ENCODE results near the gene MPZL1. TPM values are rescaled to one million over a fixed set of nuclear protein-coding genes. Genes with fewer than 3 reads are reported as not detected.

The MPZL1 gene
- total RNA-seq, 1 donor from 2014 or later: 85.2 TPM

DNA sequence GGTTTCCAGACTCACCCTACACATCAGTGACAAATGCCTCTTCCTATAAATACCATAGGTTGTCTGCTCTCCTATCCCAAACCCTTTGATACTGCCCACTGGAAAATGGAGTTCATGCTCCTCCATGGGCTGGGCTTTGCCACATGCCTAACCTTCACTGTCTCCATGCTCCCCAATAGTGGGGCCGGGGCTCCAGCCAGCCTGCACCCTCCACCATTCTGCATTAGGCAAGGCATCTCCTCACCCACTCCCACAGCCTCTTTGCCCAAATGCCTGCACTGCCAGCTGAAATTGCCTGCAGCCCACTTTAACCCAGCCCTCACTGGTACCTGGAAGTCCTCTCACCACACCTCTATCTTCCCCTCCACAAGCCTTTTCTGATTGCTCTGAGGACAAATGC is 18.2 kb upstream of the MPZL1 start:
- Histone ChIP-seq H3K27me3 (no peaks in the 10 kb centered on the region), H3K9me3 (no peaks in the 10 kb centered on the region), H3K4me3 (no peak overlapping the region), H3K4me1 (no peaks in the 10 kb centered on the region), H3K36me3 (peaks cover 16% of the 10 kb centered on the region), H3K27ac (no peak overlapping the region)
- intact Hi-C loops (cut with DNase I): no loop called here
- TF ChIP-seq, protein P1, sequence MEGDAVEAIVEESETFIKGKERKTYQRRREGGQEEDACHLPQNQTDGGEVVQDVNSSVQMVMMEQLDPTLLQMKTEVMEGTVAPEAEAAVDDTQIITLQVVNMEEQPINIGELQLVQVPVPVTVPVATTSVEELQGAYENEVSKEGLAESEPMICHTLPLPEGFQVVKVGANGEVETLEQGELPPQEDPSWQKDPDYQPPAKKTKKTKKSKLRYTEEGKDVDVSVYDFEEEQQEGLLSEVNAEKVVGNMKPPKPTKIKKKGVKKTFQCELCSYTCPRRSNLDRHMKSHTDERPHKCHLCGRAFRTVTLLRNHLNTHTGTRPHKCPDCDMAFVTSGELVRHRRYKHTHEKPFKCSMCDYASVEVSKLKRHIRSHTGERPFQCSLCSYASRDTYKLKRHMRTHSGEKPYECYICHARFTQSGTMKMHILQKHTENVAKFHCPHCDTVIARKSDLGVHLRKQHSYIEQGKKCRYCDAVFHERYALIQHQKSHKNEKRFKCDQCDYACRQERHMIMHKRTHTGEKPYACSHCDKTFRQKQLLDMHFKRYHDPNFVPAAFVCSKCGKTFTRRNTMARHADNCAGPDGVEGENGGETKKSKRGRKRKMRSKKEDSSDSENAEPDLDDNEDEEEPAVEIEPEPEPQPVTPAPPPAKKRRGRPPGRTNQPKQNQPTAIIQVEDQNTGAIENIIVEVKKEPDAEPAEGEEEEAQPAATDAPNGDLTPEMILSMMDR (IDR thresholded peaks at IDR 0.05): no peak
- ATAC-seq (no peak), DNase-seq (no peak)

DNA sequence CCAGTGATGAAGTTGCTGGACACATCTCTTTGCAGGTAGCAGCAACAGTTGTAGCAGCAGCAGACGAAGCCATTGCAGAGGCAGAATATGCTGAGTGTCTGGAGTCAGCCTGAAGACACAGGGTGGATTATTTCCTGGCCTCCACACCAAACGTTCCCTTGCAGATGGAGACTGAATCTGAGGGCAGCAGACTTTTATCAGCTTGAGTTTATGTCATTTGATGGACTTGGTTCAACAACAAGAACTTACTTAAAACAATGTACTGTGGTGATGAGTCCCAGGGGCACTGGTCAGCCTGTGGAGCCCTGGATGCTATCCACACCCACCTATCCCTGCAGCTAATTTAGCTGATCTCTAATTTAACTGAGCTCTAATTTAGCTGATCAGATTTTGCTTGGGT is 17.1 kb upstream of the MPZL1 start:
- no peaks in the 10 kb centered on the region for H3K4me1 ChIP-seq
- ATAC-seq: no peak
- no peak overlapping the region for H3K27ac ChIP-seq
- DNase-seq: no peak
- H3K27me3 ChIP-seq: no peaks in the 10 kb centered on the region
- intact Hi-C loops (cut with DNase I): no loop called here
- no peaks in the 10 kb centered on the region for H3K9me3 ChIP-seq
- TF ChIP-seq, protein P1 (IDR thresholded peaks at IDR 0.05): no peak
- peaks cover 10% of the 10 kb centered on the region for H3K36me3 ChIP-seq
- H3K4me3 ChIP-seq: no peak overlapping the region

DNA sequence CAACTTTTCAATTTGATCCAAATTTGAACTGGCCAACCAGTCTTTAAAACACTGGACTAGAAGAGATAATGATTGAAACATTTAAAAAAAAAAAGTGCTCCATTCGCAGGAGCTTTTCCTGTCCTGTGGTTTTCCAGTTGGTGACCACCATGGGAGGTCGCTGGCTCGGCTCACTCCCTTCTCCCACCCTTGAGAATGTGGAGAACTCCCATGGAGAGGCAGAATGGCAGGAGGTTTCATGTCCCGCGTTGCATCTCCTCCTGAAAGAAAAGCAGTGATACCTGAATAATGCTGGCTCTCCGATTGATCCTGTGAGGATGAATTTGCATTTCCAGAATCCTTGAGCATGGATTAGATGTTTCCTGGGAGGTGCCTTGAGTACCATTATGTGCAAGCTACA is 16.5 kb upstream of the MPZL1 start:
- Histone ChIP-seq H3K9me3 (no peaks in the 10 kb centered on the region), H3K27me3 (no peaks in the 10 kb centered on the region), H3K4me3 (no peak overlapping the region), H3K36me3 (peaks cover 10% of the 10 kb centered on the region), H3K27ac (no peak overlapping the region), H3K4me1 (no peaks in the 10 kb centered on the region)
- DNase-seq (no peak), ATAC-seq (no peak)
- intact Hi-C loops (cut with DNase I): no loop called here
- TF ChIP-seq, protein P1 (IDR thresholded peaks at IDR 0.05): no peak

DNA sequence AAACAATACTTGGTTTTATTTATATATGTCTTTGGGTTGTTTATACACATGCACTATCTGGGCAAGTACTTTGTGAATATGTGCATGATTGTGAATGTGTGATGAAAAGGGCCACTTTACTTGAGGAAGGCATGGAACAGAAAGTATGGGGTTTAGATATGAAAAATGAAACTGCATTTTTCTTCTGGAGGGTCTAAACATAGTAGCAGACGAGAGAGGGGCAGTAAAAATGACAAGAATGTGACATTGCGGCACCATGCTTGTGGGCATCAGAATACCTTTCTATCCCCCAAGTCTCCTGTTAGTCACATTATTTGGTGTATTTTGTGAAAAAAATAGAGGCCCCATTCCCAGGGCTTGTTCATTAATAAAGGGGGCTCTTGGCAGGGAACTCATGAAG is 15.4 kb upstream of the MPZL1 start:
- Histone ChIP-seq H3K9me3 (no peaks in the 10 kb centered on the region), H3K27me3 (no peaks in the 10 kb centered on the region), H3K36me3 (peaks cover 6% of the 10 kb centered on the region), H3K4me1 (no peaks in the 10 kb centered on the region), H3K4me3 (no peak overlapping the region), H3K27ac (no peak overlapping the region)
- intact Hi-C loops (cut with DNase I): no loop called here
- no peak for DNase-seq
- ATAC-seq: no peak
- TF ChIP-seq, protein P1 (IDR thresholded peaks at IDR 0.05): no peak

DNA sequence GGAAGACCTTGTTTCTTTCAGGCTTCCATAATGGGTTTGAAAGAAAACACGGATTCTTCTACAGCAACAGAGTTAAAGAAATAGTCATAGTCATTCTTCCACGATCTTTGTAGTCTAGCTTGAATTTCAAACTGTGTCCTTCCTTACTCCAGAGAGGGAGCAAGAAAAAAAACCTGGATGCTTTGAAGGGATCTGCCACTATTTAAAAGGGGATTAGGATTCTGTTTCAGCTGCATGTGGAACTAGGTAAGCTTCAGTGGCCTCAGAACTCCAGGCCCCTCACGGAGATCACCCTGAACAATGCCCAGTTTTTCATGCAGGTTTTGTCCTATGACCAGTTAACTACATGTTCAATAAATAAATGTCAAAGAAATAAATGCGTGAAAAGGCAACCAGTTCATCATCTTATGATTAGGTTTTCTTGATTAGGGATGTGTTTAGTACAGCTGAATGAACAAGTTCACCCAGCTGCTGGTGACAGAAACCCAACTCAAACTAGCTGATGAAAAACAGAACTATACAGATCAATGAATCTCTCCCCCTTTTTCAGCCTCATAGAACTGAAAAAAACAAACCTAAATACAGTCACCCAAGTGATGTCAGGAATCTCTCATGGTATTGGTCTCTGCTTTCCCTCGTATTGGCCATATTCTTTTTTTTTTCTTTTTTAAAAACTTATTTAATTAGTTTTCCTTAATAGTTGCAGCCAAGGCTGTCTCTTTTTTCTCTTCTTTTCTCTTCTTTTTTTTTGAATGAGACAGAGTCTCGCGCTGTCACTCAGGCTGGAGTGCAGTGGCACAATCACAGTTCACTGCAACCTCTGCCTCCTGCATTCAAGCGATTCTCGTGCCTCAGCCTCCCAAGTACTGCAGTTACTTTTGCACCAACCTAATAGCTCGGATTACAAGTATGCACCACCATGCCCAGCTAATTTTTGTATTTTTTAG is 14.6 kb upstream of the MPZL1 start:
- no peak overlapping the region for H3K27ac ChIP-seq
- DNase-seq (no peak), ATAC-seq (no peak)
- no peaks in the 10 kb centered on the region for H3K27me3 ChIP-seq
- H3K9me3 ChIP-seq: no peaks in the 10 kb centered on the region
- no peaks in the 10 kb centered on the region for H3K4me1 ChIP-seq
- H3K4me3 ChIP-seq: no peak overlapping the region
- TF ChIP-seq, protein P1 (IDR thresholded peaks at IDR 0.05): no peak
- intact Hi-C loops (cut with DNase I): no loop called here
- peaks cover 6% of the 10 kb centered on the region for H3K36me3 ChIP-seq

All from upper lobe of right lung (tissue), 1 donor.